Cardiac fibroblast (primary cell): ENCODE results near the gene MAP3K7CL.
A peak's percentile ranks its signal among the peaks of the same experiment; 100 is the strongest.

Source experiments
- DNase-seq, 2 donors: peaks; one replicate each; pipeline versions ENCODE4 v3.0.0 to v3.0.0-alpha.2; 2010; ENCODE audit warnings: low read depth in 2 of 2
- H3K4me3 ChIP-seq, 2 donors: replicated peaks in 1 of 2; 1 replicate in 1 of 2; 2 replicates in 1 of 2; pipeline ENCODE4 v1.5.1; 2011; ENCODE audit warnings: low read depth in 2 of 2, low read length in 2 of 2, mild to moderate bottlenecking in 2 of 2, moderate library complexity in 1 of 2
- CTCF ChIP-seq: IDR thresholded peaks from one replicate; pipeline ENCODE4 v1.5.1; 2011; ENCODE audit warnings: low read depth, mild to moderate bottlenecking, low read length, inconsistent platforms

Gene MAP3K7CL

GRCh38 chr21:29114765-29115500 is 15.5 kb upstream of the MAP3K7CL start:
- DNase-seq, result peak; percentile 24 to 64

GRCh38 chr21:29115899-29116298 is 14.5 kb upstream of the MAP3K7CL start:
- no peak for TF ChIP-seq CTCF
- no peak for DNase-seq

More at GRCh38 chr21:29114765-29115500, 15.5 kb upstream of the MAP3K7CL start:
- no peak overlapping the region for H3K4me3 ChIP-seq
- no peak for TF ChIP-seq CTCF

GRCh38 chr21:29117372-29117955 is 13.0 kb upstream of the MAP3K7CL start:
- no peak overlapping the region for H3K4me3 ChIP-seq
- TF ChIP-seq CTCF, result no peak
- no peak for DNase-seq

More at GRCh38 chr21:29115899-29116298, 14.5 kb upstream of the MAP3K7CL start:
- H3K4me3 ChIP-seq, result no peak overlapping the region

GRCh38 chr21:29121759-29122158 is 8.7 kb upstream of the MAP3K7CL start:
- H3K4me3 ChIP-seq, result no peak overlapping the region
- TF ChIP-seq CTCF, result no peak
- DNase-seq, result no peak

- H3K4me3 ChIP-seq, result no peak overlapping the region
- DNase-seq, result no peak
- no peak for TF ChIP-seq CTCF
Observed at GRCh38 chr21:29124645-29125044, 5.8 kb upstream of the MAP3K7CL start.

GRCh38 chr21:29125191-29125590 is 5.3 kb upstream of the MAP3K7CL start:
- TF ChIP-seq CTCF, result no peak
- H3K4me3 ChIP-seq, result no peak overlapping the region
- no peak for DNase-seq

DNA sequence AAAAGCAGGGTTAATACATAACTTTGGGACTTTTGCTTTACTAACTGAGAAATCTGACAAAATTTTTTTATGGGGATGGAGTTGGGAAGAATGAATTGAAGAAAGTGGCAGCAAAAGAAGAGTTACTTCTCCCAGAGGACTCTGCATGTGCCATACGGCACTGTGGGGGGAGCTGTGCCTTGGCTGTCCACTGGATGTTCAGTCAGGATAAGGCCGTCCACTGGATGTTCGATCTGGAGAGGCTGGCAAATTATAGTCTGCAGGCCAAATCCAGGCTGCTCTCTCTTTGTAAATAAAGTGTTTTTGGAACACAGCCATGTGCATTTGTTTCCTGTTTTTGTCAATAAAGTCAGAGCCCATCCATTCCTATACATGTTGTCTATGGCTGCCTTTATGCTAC is 4.5 kb upstream of the MAP3K7CL start:
- no peak overlapping the region for H3K4me3 ChIP-seq
- TF ChIP-seq CTCF, result no peak
- no peak for DNase-seq
